ENCODE data around the gene SSC4D. TPM values are rescaled to one million over a fixed set of nuclear protein-coding genes. Genes with fewer than 3 reads are reported as not detected.

Gene SSC4D
- total and polyA plus RNA-seq, 8 donors: 0.37 to 0.80 TPM; not detected in 6

DNA sequence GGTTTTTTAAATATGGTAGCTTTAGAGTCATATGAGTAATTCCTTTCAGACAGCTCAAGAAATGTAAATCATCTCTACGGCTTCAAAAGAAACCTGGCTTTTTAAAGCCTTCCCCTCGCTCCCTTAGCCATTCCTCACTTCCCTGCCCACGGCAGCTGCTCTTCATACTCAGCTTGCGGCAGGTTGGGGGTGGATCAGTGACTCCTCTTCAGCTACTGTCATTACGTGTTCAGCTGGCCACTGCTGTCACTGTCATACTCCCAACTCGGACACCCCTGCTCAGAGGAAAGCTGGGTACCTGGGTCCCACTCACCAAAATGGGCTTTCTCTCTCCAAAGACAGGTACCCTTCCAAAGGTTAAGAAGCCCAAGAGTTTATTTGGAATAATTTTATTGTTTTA, 57.3 kb downstream of the SSC4D start:
- Histone ChIP-seq H3K27ac (peak overlapping the region in 1 of 5 donors; percentile 17), H3K9me3 (no peaks in the 10 kb centered on the region), H3K27me3 (no peaks in the 10 kb centered on the region), H3K4me3 (no peak overlapping the region), H3K4me1 (peaks cover 24 to 96% (median 56%) of the 10 kb centered on the region in 4 donors), H3K36me3 (peaks cover 12 to 42% (median 29%) of the 10 kb centered on the region in 4 donors)
- 77 to 89% (median 82%) methylated on average over 6 of the region's 6 CpGs for WGBS, 5 donors
- TF ChIP-seq, protein P1, sequence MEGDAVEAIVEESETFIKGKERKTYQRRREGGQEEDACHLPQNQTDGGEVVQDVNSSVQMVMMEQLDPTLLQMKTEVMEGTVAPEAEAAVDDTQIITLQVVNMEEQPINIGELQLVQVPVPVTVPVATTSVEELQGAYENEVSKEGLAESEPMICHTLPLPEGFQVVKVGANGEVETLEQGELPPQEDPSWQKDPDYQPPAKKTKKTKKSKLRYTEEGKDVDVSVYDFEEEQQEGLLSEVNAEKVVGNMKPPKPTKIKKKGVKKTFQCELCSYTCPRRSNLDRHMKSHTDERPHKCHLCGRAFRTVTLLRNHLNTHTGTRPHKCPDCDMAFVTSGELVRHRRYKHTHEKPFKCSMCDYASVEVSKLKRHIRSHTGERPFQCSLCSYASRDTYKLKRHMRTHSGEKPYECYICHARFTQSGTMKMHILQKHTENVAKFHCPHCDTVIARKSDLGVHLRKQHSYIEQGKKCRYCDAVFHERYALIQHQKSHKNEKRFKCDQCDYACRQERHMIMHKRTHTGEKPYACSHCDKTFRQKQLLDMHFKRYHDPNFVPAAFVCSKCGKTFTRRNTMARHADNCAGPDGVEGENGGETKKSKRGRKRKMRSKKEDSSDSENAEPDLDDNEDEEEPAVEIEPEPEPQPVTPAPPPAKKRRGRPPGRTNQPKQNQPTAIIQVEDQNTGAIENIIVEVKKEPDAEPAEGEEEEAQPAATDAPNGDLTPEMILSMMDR (IDR thresholded peaks at IDR 0.05): no peak
- TF ChIP-seq EP300 (IDR thresholded peaks at IDR 0.05) (no peak), POLR2A (IDR thresholded peaks at IDR 0.05) (no peak), POLR2AphosphoS5 (IDR thresholded peaks at IDR 0.05) (no peak)
- intact Hi-C loops (cut with DNase I; ENCODE audit: low total_unique reads): no loop called here
- DNase-seq: no peak

- WGBS, 5 donors: 70 to 91% (median 88%) methylated on average over 7 of the region's 7 CpGs
- H3K4me1 ChIP-seq: peaks cover 17 to 96% (median 54%) of the 10 kb centered on the region in 4 donors
- no peak overlapping the region for H3K4me3 ChIP-seq
- intact Hi-C loops (cut with DNase I; ENCODE audit: low total_unique reads): no loop called here
- no peak for DNase-seq
- no peak overlapping the region for H3K27ac ChIP-seq
- no peaks in the 10 kb centered on the region for H3K27me3 ChIP-seq
- TF ChIP-seq, protein P1 (IDR thresholded peaks at IDR 0.05): no peak
- TF ChIP-seq POLR2A (IDR thresholded peaks at IDR 0.05) (no peak), POLR2AphosphoS5 (IDR thresholded peaks at IDR 0.05) (no peak), EP300 (IDR thresholded peaks at IDR 0.05) (no peak)
- no peaks in the 10 kb centered on the region for H3K9me3 ChIP-seq
- peaks cover 17 to 50% (median 37%) of the 10 kb centered on the region in 4 donors for H3K36me3 ChIP-seq
These were observed 58.1 kb downstream of the SSC4D start for GRCh38 chr7:76351372-76351771.

GRCh38 chr7:76349313-76349885, 60.1 kb downstream of the SSC4D start:
- 76 to 81% (median 77%) methylated on average over 8 of the region's 8 CpGs for WGBS, 5 donors
- no peaks in the 10 kb centered on the region for H3K27me3 ChIP-seq
- H3K4me1 ChIP-seq: peaks cover 21 to 93% (median 44%) of the 10 kb centered on the region in 4 donors
- intact Hi-C loops (cut with DNase I; ENCODE audit: low total_unique reads): no loop called here
- H3K36me3 ChIP-seq: peaks cover 34 to 61% (median 53%) of the 10 kb centered on the region in 4 donors
- no peaks in the 10 kb centered on the region for H3K9me3 ChIP-seq
- no peak for DNase-seq
- TF ChIP-seq, protein P1 (IDR thresholded peaks at IDR 0.05): no peak
- TF ChIP-seq EP300 (IDR thresholded peaks at IDR 0.05) (no peak), POLR2AphosphoS5 (IDR thresholded peaks at IDR 0.05) (no peak), POLR2A (IDR thresholded peaks at IDR 0.05) (no peak)
- no peak overlapping the region for H3K27ac ChIP-seq
- no peak overlapping the region for H3K4me3 ChIP-seq

GRCh38 chr7:76347710-76348109, 61.8 kb downstream of the SSC4D start:
- no peak overlapping the region for H3K27ac ChIP-seq
- WGBS, 5 donors: 68 to 74% (median 68%) methylated on average over 5 of the region's 5 CpGs

More at GRCh38 chr7:76347710-76348109, 61.8 kb downstream of the SSC4D start:
- H3K27me3 ChIP-seq: no peaks in the 10 kb centered on the region
- peaks cover 44 to 77% (median 69%) of the 10 kb centered on the region in 4 donors for H3K36me3 ChIP-seq
- no peak for DNase-seq
- intact Hi-C loops (cut with DNase I; ENCODE audit: low total_unique reads): no loop called here
- TF ChIP-seq POLR2A (IDR thresholded peaks at IDR 0.05) (no peak), POLR2AphosphoS5 (IDR thresholded peaks at IDR 0.05) (no peak), EP300 (IDR thresholded peaks at IDR 0.05) (no peak)
- TF ChIP-seq, protein P1 (IDR thresholded peaks at IDR 0.05): no peak
- no peaks in the 10 kb centered on the region for H3K9me3 ChIP-seq
- H3K4me1 ChIP-seq: peaks cover 17 to 91% (median 37%) of the 10 kb centered on the region in 4 donors
- no peak overlapping the region for H3K4me3 ChIP-seq
